NCI-H2081 (cell line): ENCODE measurements around the gene OTUD3.
"Not testable (repeated sequence)": the region's sequence is repeated elsewhere in the genome, so short reads cannot be mapped to it uniquely, and the experiment has no call there.

Experiments used
- DNase-seq, 2 experiments: peaks; one replicate each; lab custom pipeline; 2025; lab: John Stamatoyannopoulos, UW

OTUD3 gene

GRCh38 chr1:19920132-19920710 lies 38.0 kb downstream of the OTUD3 start:
- DNase-seq = no peak

- DNase-seq = peak; percentile 54 to 79
Measured at GRCh38 chr1:19921310-19921709, 39.1 kb downstream of the OTUD3 start.

GRCh38 chr1:19922015-19922688 lies 40.0 kb downstream of the OTUD3 start:
- no peak for DNase-seq

DNA sequence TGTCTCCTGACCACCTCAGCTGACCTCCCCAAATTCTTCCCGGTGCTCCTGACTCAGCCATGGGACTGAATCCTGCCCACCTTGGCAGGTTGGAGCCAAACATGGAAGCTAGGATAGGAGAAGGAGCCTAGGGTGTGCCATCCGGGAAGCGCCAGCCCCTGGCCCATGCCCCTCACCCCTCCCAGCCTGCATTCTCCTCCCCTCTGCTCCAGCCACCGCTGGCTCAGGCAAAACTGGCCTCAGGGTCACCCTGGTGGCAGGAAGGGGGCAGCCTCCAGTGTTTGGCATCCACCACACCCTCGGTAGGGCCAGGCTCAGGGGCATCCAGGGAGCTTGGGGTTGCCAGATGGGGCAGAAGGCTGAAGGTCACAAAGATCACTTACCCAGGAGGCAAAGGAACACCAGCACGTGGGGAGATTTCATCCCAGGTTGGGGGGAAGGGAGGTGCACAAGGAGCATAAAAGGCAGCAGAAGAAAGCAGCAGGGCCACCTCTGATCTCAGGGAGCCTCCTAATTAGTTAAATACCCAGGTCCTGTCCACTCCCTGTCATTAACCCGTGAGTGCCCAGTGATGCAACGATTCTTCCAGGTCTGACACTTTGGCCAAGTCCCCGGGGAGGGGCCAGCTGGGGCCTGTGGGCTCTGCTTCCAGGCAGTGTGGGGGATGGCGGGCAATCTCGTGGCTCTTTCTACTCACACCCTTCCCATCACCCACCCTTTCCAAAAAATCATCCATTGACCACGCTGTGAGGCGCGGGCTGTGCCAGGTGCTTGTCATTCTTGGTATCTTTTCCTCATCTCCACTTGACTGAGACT lies 41.1 kb downstream of the OTUD3 start, which contains the start of gene PLA2G2E:
PLA2G2E (minus strand) TSS at position 481 of the 816 bp plus-strand sequence; CDS start at position 423, 58 bp downstream.
- DNase-seq = no peak

DNA sequence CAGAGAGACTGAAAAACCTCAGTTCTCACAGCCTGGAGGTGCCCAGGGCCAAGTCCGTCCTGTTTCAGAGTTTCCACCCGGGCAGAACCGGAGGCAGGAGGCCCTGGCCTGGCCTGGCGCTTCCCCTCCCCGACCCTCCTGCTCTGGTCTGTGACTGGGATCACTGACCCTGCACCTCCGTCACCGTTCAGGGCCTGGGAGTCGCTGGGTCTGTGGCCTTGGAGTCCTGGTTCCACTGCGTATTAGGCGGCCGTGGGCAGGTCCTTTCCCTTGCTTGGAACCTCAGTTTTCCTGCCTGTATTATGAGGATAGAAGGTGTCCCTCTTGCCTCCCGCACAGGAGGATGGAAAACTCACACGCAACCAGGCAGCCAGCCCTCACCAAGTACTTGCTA lies 41.8 kb downstream of the OTUD3 start:
- DNase-seq = no peak

- DNase-seq = no peak
Measured at GRCh38 chr1:19925342-19926070, 43.3 kb downstream of the OTUD3 start.

DNA sequence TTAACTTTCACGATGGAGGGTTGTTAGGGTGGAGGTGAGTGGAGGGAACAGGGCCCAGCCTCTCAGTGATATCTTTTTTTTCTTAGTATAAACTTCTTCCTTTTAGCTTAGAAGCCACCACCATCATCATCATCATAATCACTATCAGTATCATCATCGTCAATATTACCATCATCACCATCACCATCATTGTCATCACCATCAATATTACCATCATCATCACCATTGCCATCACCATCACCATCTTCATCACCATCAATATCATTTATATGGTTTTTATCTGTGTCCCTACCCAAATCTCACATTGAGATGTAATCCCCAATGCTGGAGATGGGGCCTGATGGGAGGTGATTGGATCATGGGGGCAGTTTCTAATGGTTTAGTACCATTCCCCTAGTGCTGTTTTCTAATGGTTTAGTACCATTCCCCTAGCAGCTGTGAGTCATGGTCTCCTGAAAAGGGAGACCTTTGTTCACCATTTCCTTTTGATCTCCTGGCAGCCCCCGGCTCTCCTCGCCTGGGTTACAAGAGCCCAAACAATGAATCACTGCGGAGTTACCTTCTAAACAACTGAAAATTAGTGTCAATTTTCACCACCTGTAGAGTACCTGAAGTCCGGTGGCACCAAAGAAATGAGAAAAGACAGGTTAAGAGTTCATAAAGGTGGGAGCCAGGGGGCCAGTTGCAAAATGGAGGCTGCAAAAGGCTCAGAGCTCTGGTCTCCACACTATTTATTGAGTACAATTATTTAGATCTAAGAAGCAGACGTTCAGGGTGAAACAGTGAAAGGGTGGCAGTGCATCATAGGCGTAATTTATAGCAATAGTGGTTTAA lies 44.3 kb downstream of the OTUD3 start:
- no peak for DNase-seq

GRCh38 chr1:19927130-19927421 lies 44.9 kb downstream of the OTUD3 start:
- not testable (repeated sequence) for DNase-seq

GRCh38 chr1:19932866-19933265 lies 50.7 kb downstream of the OTUD3 start:
- DNase-seq = no peak

- DNase-seq = no peak
Measured at GRCh38 chr1:19934336-19934735, 52.1 kb downstream of the OTUD3 start.

DNA sequence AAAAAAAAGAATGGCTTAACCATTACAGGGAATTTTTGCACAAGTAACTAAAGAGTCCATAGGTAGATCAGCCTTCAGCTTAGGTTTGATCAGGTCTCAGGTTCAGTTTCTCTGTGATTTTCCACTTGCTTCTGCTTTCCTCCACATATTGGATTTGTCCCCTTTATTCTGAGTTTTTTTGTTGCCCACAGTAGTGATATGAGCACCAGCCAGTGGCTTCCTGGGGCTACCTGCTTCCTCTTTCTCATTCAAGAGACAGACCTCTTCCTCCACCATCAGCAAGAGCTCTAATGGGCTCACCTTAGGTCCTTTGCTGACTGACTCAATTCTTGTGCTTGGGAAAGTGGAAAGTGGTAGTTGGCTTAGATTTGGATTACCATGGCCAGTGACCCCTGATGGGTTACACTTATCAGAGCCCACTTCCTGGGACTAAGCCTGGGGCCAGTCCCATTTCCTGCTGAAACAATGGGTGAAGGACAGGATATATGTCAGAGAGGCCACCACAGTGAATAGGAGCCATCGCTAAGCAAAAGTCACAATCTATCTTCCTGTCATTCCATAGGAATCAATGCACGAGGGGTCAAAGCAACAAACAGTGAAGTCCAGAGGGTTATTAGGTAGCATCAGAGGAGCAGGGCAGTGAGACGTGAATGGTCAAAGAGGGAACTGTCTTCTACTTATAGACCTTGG lies 54.0 kb downstream of the OTUD3 start:
- no peak for DNase-seq

DNA sequence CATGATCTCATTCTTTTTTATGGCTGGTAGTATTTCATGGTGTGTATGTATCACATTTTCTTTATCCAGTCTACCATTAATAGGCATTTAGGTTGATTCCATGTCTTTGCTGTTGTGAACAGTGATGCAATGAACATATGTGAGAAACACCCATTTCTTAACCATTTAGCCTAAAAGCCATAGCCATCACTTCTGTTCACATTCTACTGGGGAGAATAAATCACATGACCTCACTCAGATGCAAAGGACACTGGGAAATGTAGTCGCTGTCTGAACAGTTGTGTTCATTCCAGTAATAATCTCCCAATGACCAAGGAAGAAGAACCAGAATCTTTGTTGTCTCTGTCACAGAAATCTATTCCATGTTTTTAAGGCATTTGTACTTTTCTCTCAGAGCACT lies 56.3 kb downstream of the OTUD3 start:
- no peak for DNase-seq

GRCh38 chr1:19940486-19941205 lies 58.5 kb downstream of the OTUD3 start:
- no peak for DNase-seq

DNA sequence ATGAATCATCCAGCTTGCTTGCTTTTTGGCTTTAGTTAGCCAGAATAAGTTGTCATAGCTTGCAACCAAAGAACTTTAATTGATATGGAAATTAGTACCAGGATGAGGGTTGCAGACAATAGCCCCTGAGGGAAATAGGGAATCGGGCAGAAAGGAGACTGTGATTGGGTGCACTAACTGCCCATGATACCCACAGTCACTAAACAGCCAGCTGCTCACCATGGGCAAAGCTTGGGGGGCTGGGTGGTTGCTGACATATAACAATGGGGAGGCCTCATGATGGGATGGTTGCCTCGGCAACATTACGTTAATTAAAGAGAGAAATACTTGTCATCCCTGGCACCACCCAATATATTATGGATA lies 59.0 kb downstream of the OTUD3 start:
- DNase-seq = no peak

GRCh38 chr1:19942088-19942487 lies 59.9 kb downstream of the OTUD3 start:
- DNase-seq = no peak

DNA sequence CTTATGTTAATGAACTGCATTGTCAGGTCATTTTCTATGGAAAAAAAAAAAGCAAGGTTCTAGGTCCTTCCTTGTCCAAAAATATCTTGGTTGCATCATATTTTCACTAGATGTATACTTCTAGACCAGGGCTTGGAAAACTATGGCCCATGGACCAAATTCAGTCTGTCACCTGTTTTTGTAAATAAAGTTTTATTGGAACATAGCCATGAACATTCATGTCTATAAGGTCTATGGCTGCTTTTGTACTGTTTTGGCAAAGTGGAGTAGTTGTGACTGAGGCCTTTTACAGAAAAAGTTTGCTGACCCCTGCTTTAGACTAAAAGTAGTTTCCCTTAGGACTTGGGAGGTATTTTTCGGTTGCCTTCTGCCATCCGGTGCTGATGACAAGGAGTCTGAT lies 60.5 kb downstream of the OTUD3 start:
- no peak for DNase-seq

- DNase-seq = no peak
Measured at GRCh38 chr1:19945914-19946313, 63.7 kb downstream of the OTUD3 start.

DNA sequence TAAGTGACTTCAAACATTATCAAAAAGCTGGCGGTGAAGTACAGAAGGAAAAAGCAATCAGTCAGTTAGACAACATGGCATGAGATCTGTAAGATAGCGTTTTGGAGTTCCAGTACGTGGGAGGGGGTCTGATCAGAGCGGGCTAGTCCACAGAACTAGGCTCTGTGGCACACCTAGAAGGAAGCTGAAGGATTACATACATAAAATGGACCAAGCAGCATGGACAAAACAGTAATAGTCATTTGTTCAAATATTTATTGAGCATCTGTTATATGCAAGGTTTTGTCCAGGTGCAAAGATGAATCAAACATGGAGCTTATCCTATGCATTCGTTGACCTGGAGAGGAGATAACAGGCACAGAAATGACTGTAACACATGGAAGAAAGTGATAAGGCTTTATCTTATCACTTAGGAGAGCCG lies 64.1 kb downstream of the OTUD3 start:
- no peak for DNase-seq

DNA sequence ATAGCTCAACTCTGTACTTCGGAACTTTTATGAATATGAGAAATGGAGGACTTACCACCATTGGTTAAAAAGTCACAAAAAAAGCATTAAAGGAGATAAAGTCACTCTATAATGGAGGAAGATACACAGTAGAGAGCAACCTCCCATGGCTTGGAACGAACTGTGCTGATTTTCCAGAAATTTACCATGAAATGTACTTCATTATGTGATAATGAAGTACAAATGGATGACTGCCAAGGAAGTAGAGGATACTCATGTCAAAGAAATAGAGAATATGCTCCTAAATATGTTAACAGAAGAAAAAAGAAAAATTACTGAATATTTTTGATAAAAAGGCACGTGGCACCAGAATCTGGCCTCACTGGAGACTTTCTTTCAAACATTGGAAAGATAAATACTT lies 64.8 kb downstream of the OTUD3 start:
- no peak for DNase-seq

DNA sequence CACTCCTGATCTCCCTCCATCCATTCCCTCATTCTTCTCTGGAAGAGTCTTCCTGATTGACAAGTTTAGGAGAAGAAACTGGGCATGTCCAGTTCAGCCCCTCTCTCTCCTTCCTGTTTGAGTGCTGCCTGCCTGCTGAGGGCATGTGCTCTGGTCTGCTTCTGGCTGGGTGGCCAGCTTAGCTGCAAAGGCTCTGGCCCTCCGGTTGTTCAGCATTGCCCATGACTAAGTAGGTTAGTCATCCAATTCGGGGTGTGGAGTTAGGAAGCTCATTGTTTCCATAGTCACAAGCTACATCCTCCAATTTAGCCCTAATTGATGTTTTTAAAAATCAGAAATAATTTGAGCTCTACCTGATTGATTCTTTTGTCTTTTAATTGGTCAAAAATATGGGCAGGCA lies 66.8 kb downstream of the OTUD3 start:
- no peak for DNase-seq
